G401 (cell line): ENCODE results near the gene TAPBPL. TPM values are rescaled to one million over a fixed set of nuclear protein-coding genes. Genes with fewer than 3 reads are reported as not detected.
"Not testable (repeated sequence)": the region's sequence is repeated elsewhere in the genome, so short reads cannot be mapped to it uniquely, and the experiment has no call there.

Source experiments
- DNase-seq: peaks from one replicate; pipeline ENCODE4 v3.0.0-alpha.2; 2015; ENCODE audit warnings: low spot score
- in situ Hi-C: cut with HindIII; loops from 2 replicates; pipeline ENCODE4 v1.10.0; 2016; ENCODE audit warnings: low sequenced_read_pairs, mixed read lengths
- total RNA-seq: library from RNA; depleted of rRNA; stranded (reverse); fragments of >200 nt; shearing (Covaris generic); gene quantifications from 2 replicates; pipeline ENCODE4 v1.2.3, GENCODE V29; 2014; rRNA removed

The TAPBPL gene
- total RNA-seq, 1 experiment from 2014 or later, result not detected

- in situ Hi-C loops, result no loop called here
- no peak for DNase-seq
Observed at GRCh38 chr12:6476489-6476888, 24.6 kb downstream of the TAPBPL start.

GRCh38 chr12:6477601-6478377, 25.9 kb downstream of the TAPBPL start:
- in situ Hi-C loops, DNase-seq: not testable (repeated sequence)

GRCh38 chr12:6478416-6478815, 26.6 kb downstream of the TAPBPL start:
- in situ Hi-C loops, result no loop called here
- DNase-seq, result no peak

- DNase-seq, result no peak
- in situ Hi-C loops, result no loop called here
Observed at GRCh38 chr12:6488240-6488639, 36.4 kb downstream of the TAPBPL start.

GRCh38 chr12:6489449-6489848, 37.6 kb downstream of the TAPBPL start:
- in situ Hi-C loops, result no loop called here
- DNase-seq, result no peak

GRCh38 chr12:6490673-6491072, 38.8 kb downstream of the TAPBPL start:
- DNase-seq, in situ Hi-C loops: not testable (repeated sequence)

GRCh38 chr12:6492838-6493496, 41.1 kb downstream of the TAPBPL start, which contains the start of gene MRPL51:
TSS of gene MRPL51 (minus strand) at chr12:6493262. CDS start at chr12:6493136, 126 bp downstream.
- in situ Hi-C loops, result no loop called here
- peak; percentile 95 for DNase-seq

- in situ Hi-C loops, result no loop called here
- peak; percentile 98 for DNase-seq
Observed at GRCh38 chr12:6493497-6494257, 41.8 kb downstream of the TAPBPL start, which contains the start of gene NCAPD2. TSS of gene NCAPD2 (plus strand) at chr12:6494102. CDS start at chr12:6495099, 997 bp downstream.

- DNase-seq, result no peak
- in situ Hi-C loops, result no loop called here
Observed at GRCh38 chr12:6494258-6494743, 42.5 kb downstream of the TAPBPL start.

GRCh38 chr12:6494968-6495367, 43.1 kb downstream of the TAPBPL start:
- no peak for DNase-seq
- in situ Hi-C loops, result no loop called here

GRCh38 chr12:6497291-6497690, 45.4 kb downstream of the TAPBPL start:
- in situ Hi-C loops, DNase-seq: not testable (repeated sequence)

GRCh38 chr12:6500466-6500865, 48.6 kb downstream of the TAPBPL start:
- in situ Hi-C loops, result no loop called here
- DNase-seq, result no peak

- DNase-seq, result no peak
- in situ Hi-C loops, result no loop called here
Observed at GRCh38 chr12:6507102-6507998, 55.5 kb downstream of the TAPBPL start.

GRCh38 chr12:6508087-6508486, 56.2 kb downstream of the TAPBPL start:
- in situ Hi-C loops, result no loop called here

More at GRCh38 chr12:6508087-6508486, 56.2 kb downstream of the TAPBPL start:
- no peak for DNase-seq

Other genes starting within 250 kb of the TAPBPL start
- 0.06 and 0.14 TPM in 2 replicates for gene PLEKHG6, start 141.4 kb upstream of the TAPBPL start, total RNA-seq
- 87.6 and 118 TPM in 2 replicates for gene TNFRSF1A, start 110.0 kb upstream of the TAPBPL start, total RNA-seq
- 28.7 and 67.9 TPM in 2 replicates for gene SCNN1A, start 76.5 kb upstream of the TAPBPL start, total RNA-seq
- gene LTBR, start 67.9 kb upstream of the TAPBPL start, total RNA-seq, result 0.86 and 10.1 TPM in 2 replicates
- gene CD27, start 7.1 kb upstream of the TAPBPL start, total RNA-seq, result not detected in 2 replicates
- 7.6 and 9.3 TPM in 2 replicates for gene VAMP1, start 18.6 kb downstream of the TAPBPL start, total RNA-seq
- gene MRPL51, start 41.2 kb downstream of the TAPBPL start, total RNA-seq, result 363 and 396 TPM in 2 replicates
- gene NCAPD2, start 42.1 kb downstream of the TAPBPL start, total RNA-seq, result 86.1 and 102 TPM in 2 replicates
- 3,766 and 4,312 TPM in 2 replicates for gene GAPDH, start 82.5 kb downstream of the TAPBPL start, total RNA-seq
- gene IFFO1, start 104.0 kb downstream of the TAPBPL start, total RNA-seq, result 11.7 and 13.2 TPM in 2 replicates
- 45.5 and 70.7 TPM in 2 replicates for gene NOP2, start 116.2 kb downstream of the TAPBPL start, total RNA-seq
- 374 and 375 TPM in 2 replicates for gene CHD4, start 155.3 kb downstream of the TAPBPL start, total RNA-seq
- 0.03 TPM in 1 of 2 replicates, not detected in the other for gene LPAR5, start 183.9 kb downstream of the TAPBPL start, total RNA-seq
- gene ACRBP, start 195.4 kb downstream of the TAPBPL start, total RNA-seq, result not detected in 2 replicates
- 33.0 and 47.7 TPM in 2 replicates for gene ING4, start 211.1 kb downstream of the TAPBPL start, total RNA-seq
- 14.9 and 25.5 TPM in 2 replicates for gene ZNF384, start 237.3 kb downstream of the TAPBPL start, total RNA-seq
- gene PIANP, start 248.8 kb downstream of the TAPBPL start, total RNA-seq, result 0.44 and 4.4 TPM in 2 replicates